Stimulated activated naive CD8-positive, alpha-beta T cell treated with anti-CD3 and anti-CD28 coated beads, Interleukin-15, amount 100 ng/mL, for 72 hours (primary cell): ENCODE measurements around the gene SFMBT2.
"Not testable (repeated sequence)": the region's sequence is repeated elsewhere in the genome, so short reads cannot be mapped to it uniquely, and the experiment has no call there.

Experiments
- ATAC-seq: fragments of 150-1000 bp; cut with Tn5 transposase; 2 replicates; pipeline ENCODE4 v1.10.0; 2021; ENCODE audit warnings: mild to moderate bottlenecking, moderate library complexity
- DNase-seq, 2 donors: peaks; one replicate each; pipeline ENCODE4 v3.0.0; 2021 to 2022
- H3K27ac Mint-ChIP-seq, 2 donors: one replicate each; pipeline ENCODE4 v1.8.0; 2022; ENCODE audit warnings: mild to moderate bottlenecking in 2 of 2, mixed read lengths in 2 of 2, moderate library complexity in 2 of 2
- H3K27me3 Mint-ChIP-seq: one replicate; pipeline ENCODE4 v1.8.0; 2022; ENCODE audit warnings: mixed read lengths
- H3K4me1 Mint-ChIP-seq: one replicate; pipeline ENCODE4 v1.8.0; 2022; ENCODE audit warnings: mild to moderate bottlenecking, mixed read lengths
- H3K4me3 Mint-ChIP-seq, 2 donors: one replicate each; pipeline ENCODE4 v1.8.0; 2022; ENCODE audit warnings: mild to moderate bottlenecking in 2 of 2, mixed read lengths in 2 of 2, moderate library complexity in 1 of 2
- H3K9me3 Mint-ChIP-seq, 2 donors: one replicate each; pipeline ENCODE4 v1.8.0; 2022; ENCODE audit warnings: mixed read lengths in 2 of 2

The SFMBT2 gene

DNA sequence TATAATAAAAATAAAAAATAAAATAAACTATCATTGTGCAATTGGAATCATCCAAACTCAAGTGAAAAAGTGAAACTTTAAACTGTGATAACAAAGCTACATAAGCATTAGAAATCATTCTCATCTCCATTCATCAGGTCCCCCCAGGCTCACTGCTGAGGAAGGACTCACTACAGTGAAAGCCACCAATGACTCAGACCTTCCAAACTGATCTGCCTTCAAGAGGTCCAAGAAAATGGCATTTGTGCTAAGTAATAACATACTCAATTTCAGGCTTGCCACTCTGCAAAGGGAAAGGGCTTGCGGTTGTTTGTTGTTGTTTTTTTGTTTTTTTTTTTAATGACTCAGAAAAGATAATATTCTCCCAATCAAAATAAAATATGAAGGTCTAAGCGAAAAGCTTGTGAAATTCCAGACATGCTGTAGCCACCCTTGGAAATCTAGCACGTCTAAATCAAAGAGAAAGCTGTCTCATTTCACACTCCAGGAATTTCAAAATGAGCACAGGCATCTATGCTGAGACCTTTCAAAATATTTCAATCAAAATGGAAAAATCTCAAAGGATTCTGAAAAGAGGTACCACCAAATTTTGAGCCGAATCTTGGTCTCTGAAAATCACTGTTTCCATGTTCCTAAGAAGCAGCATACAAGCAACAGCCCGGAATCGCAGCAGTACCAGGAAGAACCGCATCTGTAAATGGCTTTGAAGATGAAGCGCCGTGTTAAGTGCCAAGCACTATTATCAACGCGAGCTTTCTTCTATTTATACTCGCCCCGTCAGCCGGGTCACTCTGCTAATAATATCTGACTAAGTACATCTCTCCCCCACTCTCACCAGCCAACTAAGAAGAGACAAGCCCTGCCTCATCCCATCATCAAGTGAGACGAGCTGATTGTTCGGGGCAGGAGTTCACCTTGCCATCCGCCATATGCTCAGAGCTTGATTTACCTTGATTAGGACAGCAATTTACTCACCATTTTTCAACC is 13.5 kb downstream of the SFMBT2 start:
- peaks cover 90% of the 10 kb centered on the region for H3K4me1 Mint-ChIP-seq
- DNase-seq (peak in 1 of 2 donors; percentile 45), ATAC-seq (peak; percentile 99)
- no peaks in the 10 kb centered on the region for H3K27me3 Mint-ChIP-seq
- H3K9me3 Mint-ChIP-seq, result no peaks in the 10 kb centered on the region
- peak overlapping the region; percentile 14 to 28 for H3K4me3 Mint-ChIP-seq
- H3K27ac Mint-ChIP-seq, result peak overlapping the region; percentile 15 to 74

DNA sequence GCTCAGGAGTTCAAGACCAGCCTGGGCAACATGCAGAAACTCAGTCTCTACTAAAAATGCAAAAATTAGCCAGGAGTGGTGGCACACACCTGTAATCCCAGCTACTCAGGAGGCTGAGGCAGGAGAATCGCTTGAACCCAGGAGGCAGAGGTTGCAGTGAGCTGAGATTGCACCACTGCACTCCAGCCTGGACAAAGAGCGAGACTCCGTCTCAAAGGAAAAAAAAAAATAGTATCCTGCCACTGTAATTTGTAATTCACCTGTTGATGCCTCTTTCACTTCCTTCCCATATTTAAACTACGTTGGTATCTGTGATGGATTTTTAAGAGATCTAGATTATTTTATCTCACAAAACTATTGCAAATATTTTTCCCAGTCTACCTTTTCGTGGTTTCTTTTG is 18.5 kb downstream of the SFMBT2 start:
- not testable (repeated sequence) for H3K27ac Mint-ChIP-seq

DNA sequence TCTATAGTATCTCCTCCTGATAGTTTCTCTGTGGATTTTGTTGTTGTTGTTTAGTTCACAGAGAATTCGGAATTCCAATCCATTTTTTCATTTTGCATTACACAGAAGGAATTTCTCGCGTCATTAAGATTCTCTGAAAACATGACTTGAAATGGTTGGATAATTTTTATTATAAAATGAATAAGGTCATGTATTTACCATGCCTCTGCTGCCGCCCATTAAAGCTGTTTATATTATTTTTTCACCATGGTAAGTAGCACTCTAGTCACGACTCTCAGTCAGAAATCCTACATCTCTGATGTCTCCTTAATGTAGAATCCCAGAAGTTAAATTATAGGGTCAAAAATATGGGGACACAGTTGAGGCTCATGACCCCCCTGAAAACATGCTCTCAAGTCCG is 19.1 kb downstream of the SFMBT2 start:
- peaks cover 91% of the 10 kb centered on the region for H3K4me1 Mint-ChIP-seq
- H3K27me3 Mint-ChIP-seq, result no peaks in the 10 kb centered on the region
- no peak for DNase-seq
- H3K4me3 Mint-ChIP-seq, result no peak overlapping the region
- no peak for ATAC-seq
- no peak overlapping the region for H3K27ac Mint-ChIP-seq
- H3K9me3 Mint-ChIP-seq, result no peaks in the 10 kb centered on the region

More for the DNA sequence above, 18.5 kb downstream of the SFMBT2 start:
- H3K4me3 Mint-ChIP-seq, H3K9me3 Mint-ChIP-seq, H3K27me3 Mint-ChIP-seq, ATAC-seq, DNase-seq: not testable (repeated sequence)
- H3K4me1 Mint-ChIP-seq, result peaks cover 92% of the 10 kb centered on the region

GRCh38 chr10:7390689-7391110 is 20.1 kb downstream of the SFMBT2 start:
- H3K4me1 Mint-ChIP-seq, result peaks cover 88% of the 10 kb centered on the region
- H3K27ac Mint-ChIP-seq, ATAC-seq, DNase-seq, H3K4me3 Mint-ChIP-seq, H3K27me3 Mint-ChIP-seq, H3K9me3 Mint-ChIP-seq: not testable (repeated sequence)

- Mint-ChIP-seq H3K27me3 (no peaks in the 10 kb centered on the region), H3K27ac (no peak overlapping the region), H3K4me3 (peak overlapping the region in 1 of 2 donors; percentile 38), H3K9me3 (no peaks in the 10 kb centered on the region), H3K4me1 (peaks cover 89% of the 10 kb centered on the region)
- ATAC-seq (peak; percentile 17), DNase-seq (no peak)
Measured at GRCh38 chr10:7389844-7390243, 21.0 kb downstream of the SFMBT2 start.

DNA sequence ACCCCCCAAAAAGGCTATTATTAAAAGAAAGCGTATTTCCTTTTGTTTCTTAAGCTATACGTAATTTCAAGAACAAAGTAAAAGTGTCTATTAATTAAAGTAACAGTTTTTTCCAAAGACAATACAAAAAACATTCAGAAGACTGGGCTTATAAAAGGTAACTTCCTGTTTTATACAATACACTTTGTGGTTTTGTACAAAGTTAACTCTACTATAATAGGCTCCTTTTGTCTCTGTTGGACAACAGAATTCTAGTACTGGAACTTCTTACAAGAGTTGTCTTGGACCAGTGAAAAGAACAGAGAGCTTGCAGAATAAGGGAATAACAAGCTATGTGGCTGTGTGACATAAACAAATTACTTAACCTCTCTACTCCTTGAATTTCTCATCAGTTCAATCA is 21.5 kb downstream of the SFMBT2 start:
- peak; percentile 10 for ATAC-seq
- Mint-ChIP-seq H3K4me1 (peaks cover 89% of the 10 kb centered on the region), H3K27ac (no peak overlapping the region), H3K9me3 (no peaks in the 10 kb centered on the region), H3K27me3 (no peaks in the 10 kb centered on the region), H3K4me3 (no peak overlapping the region)
- no peak for DNase-seq

GRCh38 chr10:7388602-7389001 is 22.2 kb downstream of the SFMBT2 start:
- Mint-ChIP-seq H3K27me3 (no peaks in the 10 kb centered on the region), H3K4me3 (peak overlapping the region; percentile 67 to 73)
- peak in 1 of 2 donors; percentile 26 for DNase-seq

GRCh38 chr10:7388149-7388548 is 22.7 kb downstream of the SFMBT2 start:
- H3K9me3 Mint-ChIP-seq, H3K27me3 Mint-ChIP-seq, ATAC-seq, DNase-seq: not testable (repeated sequence)
- Mint-ChIP-seq H3K4me3 (peak overlapping the region in 1 of 2 donors; percentile 19), H3K4me1 (peaks cover 87% of the 10 kb centered on the region), H3K27ac (peak overlapping the region in 1 of 2 donors; percentile 80)

More at GRCh38 chr10:7388602-7389001, 22.2 kb downstream of the SFMBT2 start:
- Mint-ChIP-seq H3K9me3 (no peaks in the 10 kb centered on the region), H3K27ac (peak overlapping the region; percentile 14 to 93), H3K4me1 (peaks cover 87% of the 10 kb centered on the region)
- peak; percentile 93 for ATAC-seq

DNA sequence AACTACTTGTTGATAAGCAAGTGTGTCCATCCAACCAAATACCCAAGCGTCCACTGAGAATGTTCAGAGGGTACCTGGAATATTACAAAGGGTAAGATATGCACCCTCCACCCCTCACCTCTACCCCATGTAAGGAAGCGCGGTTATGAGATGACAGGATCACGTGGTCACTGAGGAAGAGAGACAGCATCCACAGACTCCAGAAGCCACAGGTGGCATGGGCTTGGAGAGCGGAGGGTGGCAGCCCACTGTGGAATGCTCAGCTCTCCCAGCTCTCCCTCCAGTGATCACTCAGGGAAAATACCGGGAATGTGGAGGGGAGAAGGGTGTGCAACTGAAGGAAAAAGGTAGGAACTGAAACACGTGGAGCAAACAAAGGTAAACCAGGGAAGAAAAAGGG is 25.7 kb downstream of the SFMBT2 start:
- Mint-ChIP-seq H3K27me3 (no peaks in the 10 kb centered on the region), H3K4me1 (peaks cover 88% of the 10 kb centered on the region), H3K9me3 (no peaks in the 10 kb centered on the region), H3K4me3 (no peak overlapping the region), H3K27ac (peak overlapping the region in 1 of 2 donors; percentile 55)
- DNase-seq (no peak), ATAC-seq (no peak)

GRCh38 chr10:7383442-7383841 is 27.4 kb downstream of the SFMBT2 start:
- H3K9me3 Mint-ChIP-seq, result no peaks in the 10 kb centered on the region
- peaks cover 87% of the 10 kb centered on the region for H3K4me1 Mint-ChIP-seq
- peak overlapping the region in 1 of 2 donors; percentile 80 for H3K27ac Mint-ChIP-seq
- H3K27me3 Mint-ChIP-seq, result no peaks in the 10 kb centered on the region
- DNase-seq (no peak), ATAC-seq (peak; percentile 81)
- H3K4me3 Mint-ChIP-seq, result peak overlapping the region in 1 of 2 donors; percentile 46

- Mint-ChIP-seq H3K4me1 (peaks cover 77% of the 10 kb centered on the region), H3K9me3 (peaks cover 0 to 8% of the 10 kb centered on the region in 2 donors), H3K27me3 (no peaks in the 10 kb centered on the region), H3K4me3 (no peak overlapping the region), H3K27ac (peak overlapping the region in 1 of 2 donors; percentile 22)
- no peak for DNase-seq
- ATAC-seq, result no peak
Measured at GRCh38 chr10:7380704-7381241, 30.1 kb downstream of the SFMBT2 start.

- H3K4me3 Mint-ChIP-seq, result no peak overlapping the region
- H3K4me1 Mint-ChIP-seq, result peaks cover 64% of the 10 kb centered on the region
- peaks cover 0 to 8% of the 10 kb centered on the region in 2 donors for H3K9me3 Mint-ChIP-seq
- ATAC-seq, result peak; percentile 57
- DNase-seq, result no peak
- H3K27ac Mint-ChIP-seq, result peak overlapping the region; percentile 46 to 88
- no peaks in the 10 kb centered on the region for H3K27me3 Mint-ChIP-seq
Measured at GRCh38 chr10:7378602-7379403, 32.0 kb downstream of the SFMBT2 start.

GRCh38 chr10:7377614-7378248 is 33.1 kb downstream of the SFMBT2 start:
- Mint-ChIP-seq H3K9me3 (peaks cover 0 to 8% of the 10 kb centered on the region in 2 donors), H3K27ac (peak overlapping the region; percentile 42 to 49), H3K4me3 (no peak overlapping the region), H3K27me3 (no peaks in the 10 kb centered on the region), H3K4me1 (peaks cover 59% of the 10 kb centered on the region)
- no peak for DNase-seq
- ATAC-seq, result no peak

GRCh38 chr10:7374795-7375194 is 36.0 kb downstream of the SFMBT2 start:
- peak overlapping the region in 1 of 2 donors; percentile 19 for H3K27ac Mint-ChIP-seq
- H3K4me1 Mint-ChIP-seq, result peaks cover 48% of the 10 kb centered on the region
- ATAC-seq, result no peak

GRCh38 chr10:7373039-7373438 is 37.8 kb downstream of the SFMBT2 start:
- Mint-ChIP-seq H3K9me3 (peaks cover 0 to 5% of the 10 kb centered on the region in 2 donors), H3K4me1 (peaks cover 34% of the 10 kb centered on the region), H3K4me3 (no peak overlapping the region), H3K27ac (peak overlapping the region; percentile 27 to 29), H3K27me3 (no peaks in the 10 kb centered on the region)
- DNase-seq (no peak), ATAC-seq (no peak)

More at GRCh38 chr10:7374795-7375194, 36.0 kb downstream of the SFMBT2 start:
- Mint-ChIP-seq H3K9me3 (peaks cover 0 to 8% of the 10 kb centered on the region in 2 donors), H3K4me3 (no peak overlapping the region), H3K27me3 (no peaks in the 10 kb centered on the region)
- no peak for DNase-seq
